GM21619 (cell line): ENCODE data around the gene CUEDC1.

Experiments
- ATAC-seq: cut with Tn5 transposase; IDR thresholded peaks from one replicate; pipeline ENCODE4 v1.9.1; 2021; ENCODE audit not compliant: unreplicated experiment

CUEDC1 gene

GRCh38 chr17:57955183-57955931 lies at the start of gene CUEDC1:
CUEDC1 (minus strand) TSS chr17:57955412; CDS start chr17:57885564, 69,848 bp downstream.
- peak; percentile 57 for ATAC-seq

- ATAC-seq, result no peak
Observed at GRCh38 chr17:58004060-58004459, 48.8 kb upstream of the CUEDC1 start.

GRCh38 chr17:58002973-58003372 lies 47.8 kb upstream of the CUEDC1 start:
- no peak for ATAC-seq

GRCh38 chr17:58002154-58002948 lies 47.1 kb upstream of the CUEDC1 start:
- no peak for ATAC-seq

GRCh38 chr17:58001461-58002124 lies 46.4 kb upstream of the CUEDC1 start:
- no peak for ATAC-seq

GRCh38 chr17:57999496-58000017 lies 44.3 kb upstream of the CUEDC1 start:
- ATAC-seq, result no peak

GRCh38 chr17:57999010-57999495 lies 43.8 kb upstream of the CUEDC1 start:
- no peak for ATAC-seq

GRCh38 chr17:57997085-57997809 lies 42.0 kb upstream of the CUEDC1 start:
- no peak for ATAC-seq

GRCh38 chr17:57995076-57995956 lies 40.1 kb upstream of the CUEDC1 start:
- ATAC-seq, result peak; percentile 56

GRCh38 chr17:57994436-57994835 lies 39.2 kb upstream of the CUEDC1 start:
- ATAC-seq, result no peak

- ATAC-seq, result no peak
Observed at GRCh38 chr17:57993471-57994365, 38.5 kb upstream of the CUEDC1 start.

- ATAC-seq, result no peak
Observed at GRCh38 chr17:57991537-57991936, 36.3 kb upstream of the CUEDC1 start.

GRCh38 chr17:57990037-57990436 lies 34.8 kb upstream of the CUEDC1 start:
- ATAC-seq, result no peak

GRCh38 chr17:57988301-57989250 lies 33.4 kb upstream of the CUEDC1 start:
- peak; percentile 69 for ATAC-seq

GRCh38 chr17:57987581-57988300 lies 32.5 kb upstream of the CUEDC1 start, which contains the start of gene VEZF1:
VEZF1 (minus strand) TSS chr17:57988254; CDS start chr17:57988111, 143 bp downstream.
- peak; percentile 54 for ATAC-seq

GRCh38 chr17:57986841-57987580 lies 31.8 kb upstream of the CUEDC1 start:
- peak; percentile 15 for ATAC-seq
